ENCODE data around the gene STARD5. TPM values are rescaled to one million over a fixed set of nuclear protein-coding genes. Genes with fewer than 3 reads are reported as not detected.

Gene STARD5
- total and polyA plus RNA-seq, 2 donors = 15.9 to 25.5 TPM

DNA sequence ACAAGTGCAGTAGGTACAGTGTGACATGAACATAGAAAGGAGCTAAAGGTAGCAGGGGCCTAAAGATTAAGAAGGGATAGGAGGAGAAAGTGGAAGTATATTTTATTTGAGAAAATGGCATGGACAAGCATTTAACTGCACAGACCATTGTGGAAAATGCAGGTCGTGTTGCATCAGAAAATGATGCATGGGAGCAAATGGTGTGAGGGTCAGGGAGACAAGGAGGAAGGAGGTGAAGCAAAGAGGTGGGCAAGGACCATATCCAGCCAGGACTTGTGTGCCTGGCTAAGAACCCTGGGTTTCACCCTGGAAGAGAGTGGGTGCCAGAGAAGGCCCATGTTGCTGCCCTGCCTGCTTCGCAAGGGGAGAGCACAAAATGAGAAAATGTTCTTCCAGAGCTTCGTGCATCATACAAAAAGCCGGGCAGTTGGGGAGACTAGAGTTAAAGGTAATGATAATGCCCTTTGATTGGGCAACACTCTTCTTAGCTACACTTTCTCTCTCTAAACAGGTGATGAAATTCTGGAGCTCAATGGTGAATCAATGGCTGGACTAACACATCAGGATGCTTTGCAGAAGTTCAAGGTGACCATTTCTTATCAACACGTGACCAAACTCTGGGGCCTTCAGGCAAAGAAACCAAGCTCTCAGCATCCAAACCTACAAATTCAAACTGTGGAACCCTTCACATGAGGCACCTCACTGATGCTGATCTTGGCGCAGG, 45.5 kb downstream of the STARD5 start:
- DNase-seq (ENCODE audit: extremely low spot score) = no peak
- no peak overlapping the region for H3K4me3 ChIP-seq (ENCODE audit: low read depth, low read length)
- peaks cover 3% of the 10 kb centered on the region for H3K4me1 ChIP-seq (ENCODE audit: insufficient read depth)
- no peaks in the 10 kb centered on the region for H3K36me3 ChIP-seq (ENCODE audit: insufficient read depth)
- 95% methylated on average over 6 of the region's 6 CpGs for WGBS
- H3K27ac ChIP-seq (ENCODE audit: low read depth) = no peak overlapping the region

DNA sequence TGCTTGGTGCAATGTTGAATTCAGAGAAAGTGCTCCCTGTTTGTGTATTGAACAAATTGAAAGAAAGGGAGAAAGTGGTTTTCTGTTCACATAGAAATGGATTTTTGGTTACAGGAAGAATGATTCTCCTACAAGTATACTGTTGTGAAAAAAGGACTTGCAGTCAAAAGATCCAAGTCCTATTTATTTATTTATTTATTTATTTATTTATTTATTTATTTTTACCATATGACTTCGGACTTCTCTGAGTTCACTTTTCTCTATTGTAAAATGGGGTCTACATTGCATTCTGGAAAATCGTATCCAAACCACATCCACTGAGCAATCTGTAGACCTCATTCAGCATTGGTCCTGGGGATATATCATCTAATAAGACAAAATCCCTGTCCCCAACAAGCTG, 46.1 kb downstream of the STARD5 start:
- Histone ChIP-seq H3K4me3 (ENCODE audit: low read depth, low read length) (no peak overlapping the region), H3K36me3 (ENCODE audit: insufficient read depth) (no peaks in the 10 kb centered on the region), H3K27ac (ENCODE audit: low read depth) (no peak overlapping the region), H3K4me1 (ENCODE audit: insufficient read depth) (peaks cover 3% of the 10 kb centered on the region)
- WGBS = 95% methylated on average over 2 of the region's 2 CpGs
- DNase-seq (ENCODE audit: extremely low spot score) = no peak

DNA sequence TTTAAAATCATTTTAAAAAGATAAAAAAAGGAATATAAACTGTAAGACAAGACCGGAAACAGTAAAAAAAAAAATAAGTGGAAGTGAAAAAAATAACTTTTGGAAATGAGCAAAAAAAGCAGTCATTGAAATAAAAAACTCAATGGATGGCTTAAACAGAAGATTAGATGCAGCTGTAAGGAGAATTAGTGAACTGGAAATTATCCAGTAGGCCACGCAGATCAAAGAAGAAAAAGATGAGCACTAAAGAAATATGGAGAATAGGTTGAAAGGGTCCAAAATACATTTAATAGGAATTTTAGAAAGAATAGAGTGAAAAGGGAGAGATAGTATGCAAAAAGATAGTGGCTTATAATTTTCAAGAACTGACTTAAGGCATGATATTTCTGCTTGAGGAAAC, 47.0 kb downstream of the STARD5 start:
- H3K27ac ChIP-seq (ENCODE audit: low read depth) = no peak overlapping the region
- DNase-seq (ENCODE audit: extremely low spot score) = no peak
- H3K4me1 ChIP-seq (ENCODE audit: insufficient read depth) = peaks cover 3% of the 10 kb centered on the region
- H3K4me3 ChIP-seq (ENCODE audit: low read depth, low read length) = no peak overlapping the region
- H3K36me3 ChIP-seq (ENCODE audit: insufficient read depth) = no peaks in the 10 kb centered on the region
- 92% methylated on average over 2 of the region's 2 CpGs for WGBS

DNA sequence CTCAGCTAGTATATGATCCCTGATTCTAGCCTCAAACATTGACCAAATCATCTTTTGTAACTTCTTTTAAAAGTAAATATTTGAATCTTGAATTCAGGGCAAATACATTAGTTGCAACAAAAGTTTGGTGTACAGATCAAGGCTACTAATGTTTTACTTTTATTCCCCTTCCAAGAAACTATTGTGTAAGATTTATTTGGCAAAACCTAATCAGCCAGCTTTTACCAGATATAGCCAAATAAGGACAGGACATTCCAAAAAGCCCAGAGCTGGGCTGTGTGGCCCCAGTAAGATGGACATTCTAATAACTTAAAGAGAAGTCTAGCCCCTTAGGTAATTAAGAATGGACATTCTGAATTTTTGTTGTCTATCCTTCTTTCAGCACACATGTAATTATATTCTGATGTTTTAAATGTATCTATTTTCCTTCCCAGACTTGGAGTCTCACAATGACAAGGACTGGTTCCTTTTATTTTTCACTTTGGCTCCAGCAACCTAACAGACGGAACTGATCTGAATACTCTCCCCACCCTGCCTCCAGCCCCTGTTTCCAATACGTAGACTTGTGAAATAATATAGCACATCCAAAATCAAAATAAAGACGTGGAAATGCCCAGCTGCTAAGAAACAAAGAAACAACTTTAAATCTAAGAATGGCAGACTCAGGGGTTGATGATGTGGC, 48.1 kb downstream of the STARD5 start:
- H3K36me3 ChIP-seq (ENCODE audit: insufficient read depth) = no peaks in the 10 kb centered on the region
- no peak overlapping the region for H3K27ac ChIP-seq (ENCODE audit: low read depth)
- 68% methylated on average over 3 of the region's 3 CpGs for WGBS
- DNase-seq (ENCODE audit: extremely low spot score) = no peak
- no peak overlapping the region for H3K4me3 ChIP-seq (ENCODE audit: low read depth, low read length)
- H3K4me1 ChIP-seq (ENCODE audit: insufficient read depth) = peaks cover 3% of the 10 kb centered on the region

DNA sequence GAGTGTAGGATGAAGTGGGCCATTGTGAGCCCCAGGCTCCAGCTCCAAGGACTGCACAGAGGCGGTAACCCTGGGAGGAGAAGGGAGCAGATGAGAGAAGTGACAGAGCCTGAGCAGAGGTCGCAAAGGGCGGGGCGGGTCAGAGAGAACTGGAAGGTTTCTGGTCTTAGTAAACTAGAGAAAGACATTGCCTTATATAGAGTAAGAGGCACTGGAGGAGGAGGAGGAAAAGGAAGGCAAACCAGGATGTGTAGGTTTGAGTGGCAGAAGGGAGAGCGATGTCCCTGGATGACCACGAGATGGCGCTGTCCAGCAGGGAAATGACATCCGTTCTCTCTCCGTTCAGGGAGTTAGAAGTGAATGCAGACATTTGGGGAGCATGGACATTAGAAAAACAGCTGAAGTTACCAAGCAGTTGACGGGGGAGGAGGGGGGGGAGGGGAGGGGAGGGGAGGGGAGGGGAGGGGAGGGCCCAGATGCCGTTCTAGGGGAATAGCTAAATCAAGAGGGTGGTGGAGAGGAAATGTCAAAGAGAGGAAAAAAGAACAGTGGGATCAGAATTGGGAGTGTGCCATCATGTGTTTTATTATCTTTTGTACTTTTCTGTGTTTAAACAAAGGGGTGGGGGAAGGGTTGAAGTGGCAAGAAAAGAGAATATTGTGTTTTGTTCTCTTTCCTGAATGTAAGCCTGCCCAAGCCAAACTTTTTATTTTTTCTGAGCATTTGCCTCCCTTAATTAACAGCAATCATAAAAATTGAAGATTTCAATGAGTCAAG, 48.8 kb downstream of the STARD5 start:
- Histone ChIP-seq H3K27ac (ENCODE audit: low read depth) (peak overlapping the region; percentile 65), H3K4me3 (ENCODE audit: low read depth, low read length) (no peak overlapping the region), H3K36me3 (ENCODE audit: insufficient read depth) (no peaks in the 10 kb centered on the region), H3K4me1 (ENCODE audit: insufficient read depth) (peaks cover 3% of the 10 kb centered on the region)
- DNase-seq (ENCODE audit: extremely low spot score) = peak; percentile 62
- 11% methylated on average over 11 of the region's 11 CpGs for WGBS

DNA sequence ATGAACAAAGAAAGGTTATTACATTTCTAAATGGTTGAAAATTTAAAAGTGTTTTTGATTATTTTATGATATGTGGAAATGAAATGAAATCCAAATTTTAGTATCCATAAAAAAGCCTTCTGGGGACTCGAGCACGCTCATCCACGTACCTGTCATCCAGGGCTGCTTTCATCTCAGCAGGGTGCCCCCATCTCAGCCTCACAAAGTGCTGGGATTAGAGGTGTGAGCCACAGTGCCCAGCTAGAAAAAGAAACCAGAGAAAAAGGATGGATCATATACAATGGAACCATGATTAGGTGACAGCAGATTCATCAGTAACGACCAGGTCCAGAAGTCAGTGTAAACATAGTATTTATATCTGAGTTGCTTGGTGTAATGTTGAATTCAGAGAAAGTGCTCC, 49.7 kb downstream of the STARD5 start:
- Histone ChIP-seq H3K4me3 (ENCODE audit: low read depth, low read length) (no peak overlapping the region), H3K27ac (ENCODE audit: low read depth) (no peak overlapping the region), H3K36me3 (ENCODE audit: insufficient read depth) (no peaks in the 10 kb centered on the region), H3K4me1 (ENCODE audit: insufficient read depth) (no peaks in the 10 kb centered on the region)
- no peak for DNase-seq (ENCODE audit: extremely low spot score)
- WGBS = 90% methylated on average over 4 of the region's 4 CpGs

DNA sequence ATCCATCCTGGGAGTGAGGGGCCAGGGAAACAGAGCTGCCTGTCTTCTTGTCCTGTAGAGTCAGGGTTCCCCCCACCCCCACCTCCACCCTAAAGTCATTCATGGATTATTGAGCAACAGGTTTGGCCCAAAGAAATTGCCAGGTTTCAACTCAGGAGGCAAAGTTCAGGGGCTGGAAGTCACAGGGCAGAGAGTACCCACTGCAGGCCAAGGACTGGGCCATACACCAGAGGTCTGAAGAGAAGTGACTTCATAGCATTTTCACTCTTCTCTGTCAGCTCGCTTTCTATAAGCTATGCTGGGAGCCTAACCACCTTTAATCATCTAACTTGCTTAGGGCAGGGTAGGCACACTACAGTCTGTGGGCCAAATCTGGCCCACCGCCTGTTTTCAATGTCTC, 50.1 kb downstream of the STARD5 start:
- Histone ChIP-seq H3K36me3 (ENCODE audit: insufficient read depth) (no peaks in the 10 kb centered on the region), H3K4me1 (ENCODE audit: insufficient read depth) (no peaks in the 10 kb centered on the region), H3K4me3 (ENCODE audit: low read depth, low read length) (no peak overlapping the region), H3K27ac (ENCODE audit: low read depth) (no peak overlapping the region)
- WGBS = 97% methylated on average over 2 of the region's 2 CpGs
- no peak for DNase-seq (ENCODE audit: extremely low spot score)

DNA sequence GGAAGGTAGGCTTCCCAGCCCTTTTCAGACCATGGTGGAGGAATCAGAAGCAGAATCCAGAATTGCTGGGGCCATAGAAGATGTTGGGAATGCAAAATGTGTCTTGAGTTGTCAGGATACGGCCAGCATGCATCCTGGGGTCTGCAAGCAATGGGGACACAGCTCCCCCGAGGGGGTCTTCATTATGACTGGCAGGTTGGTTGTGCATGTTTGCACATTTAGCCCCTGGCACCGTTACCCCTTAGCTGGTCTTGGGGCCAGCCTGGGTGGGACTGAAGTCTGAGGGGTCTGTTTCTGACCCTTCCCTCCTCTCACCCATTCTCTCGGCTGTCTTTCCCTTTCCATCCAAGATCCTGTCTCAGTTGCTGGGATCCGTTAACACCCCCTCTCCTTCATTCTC, 50.7 kb downstream of the STARD5 start:
- H3K36me3 ChIP-seq (ENCODE audit: insufficient read depth) = no peaks in the 10 kb centered on the region
- H3K4me3 ChIP-seq (ENCODE audit: low read depth, low read length) = no peak overlapping the region
- H3K4me1 ChIP-seq (ENCODE audit: insufficient read depth) = no peaks in the 10 kb centered on the region
- H3K27ac ChIP-seq (ENCODE audit: low read depth) = no peak overlapping the region
- DNase-seq (ENCODE audit: extremely low spot score) = no peak
- 92% methylated on average over 5 of the region's 5 CpGs for WGBS

DNA sequence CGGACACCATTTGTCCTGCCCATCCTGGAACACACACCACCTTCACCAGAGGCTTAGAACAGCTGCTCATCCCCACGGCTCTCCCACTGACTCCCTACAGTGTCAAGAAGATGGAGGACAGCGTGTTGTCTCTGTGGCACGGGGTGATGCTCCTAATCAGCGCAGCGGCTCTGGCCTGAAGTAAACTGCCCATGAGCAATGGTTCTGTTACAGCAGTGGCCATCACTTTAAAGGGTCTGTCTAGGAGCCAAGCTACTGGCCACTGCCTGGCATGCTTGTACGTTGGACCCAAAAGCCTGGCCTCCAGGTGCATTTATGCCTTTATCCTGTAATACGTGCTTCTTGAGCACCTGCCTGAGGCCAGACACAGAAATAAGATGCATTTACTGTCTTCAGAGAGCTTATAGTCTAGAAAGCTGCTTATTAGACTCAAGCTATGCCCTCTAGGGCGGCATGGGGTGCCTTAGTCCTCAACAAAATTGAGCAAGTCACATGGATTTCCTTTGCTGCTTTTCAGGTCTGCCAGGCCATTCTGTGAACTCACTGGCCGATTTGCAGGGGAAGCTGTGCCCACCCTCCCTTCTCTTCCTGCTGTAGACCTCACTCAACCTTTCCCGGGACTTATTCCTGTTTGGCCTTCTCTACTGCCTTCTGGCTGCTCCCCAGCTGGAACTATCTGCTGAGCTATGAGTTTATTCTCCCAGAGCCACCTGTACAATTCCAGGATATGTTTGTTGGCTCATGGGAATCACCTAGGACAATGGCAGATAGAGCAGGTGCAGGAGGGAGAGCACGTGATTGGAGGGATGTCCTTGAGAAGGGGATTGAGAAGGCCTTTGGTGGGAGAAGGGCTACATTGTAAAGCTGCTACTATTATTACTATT, 51.9 kb downstream of the STARD5 start:
- H3K36me3 ChIP-seq (ENCODE audit: insufficient read depth) = no peaks in the 10 kb centered on the region
- H3K4me3 ChIP-seq (ENCODE audit: low read depth, low read length) = no peak overlapping the region
- H3K4me1 ChIP-seq (ENCODE audit: insufficient read depth) = no peaks in the 10 kb centered on the region
- DNase-seq (ENCODE audit: extremely low spot score) = no peak
- no peak overlapping the region for H3K27ac ChIP-seq (ENCODE audit: low read depth)
- WGBS = 90% methylated on average over 12 of the region's 12 CpGs

DNA sequence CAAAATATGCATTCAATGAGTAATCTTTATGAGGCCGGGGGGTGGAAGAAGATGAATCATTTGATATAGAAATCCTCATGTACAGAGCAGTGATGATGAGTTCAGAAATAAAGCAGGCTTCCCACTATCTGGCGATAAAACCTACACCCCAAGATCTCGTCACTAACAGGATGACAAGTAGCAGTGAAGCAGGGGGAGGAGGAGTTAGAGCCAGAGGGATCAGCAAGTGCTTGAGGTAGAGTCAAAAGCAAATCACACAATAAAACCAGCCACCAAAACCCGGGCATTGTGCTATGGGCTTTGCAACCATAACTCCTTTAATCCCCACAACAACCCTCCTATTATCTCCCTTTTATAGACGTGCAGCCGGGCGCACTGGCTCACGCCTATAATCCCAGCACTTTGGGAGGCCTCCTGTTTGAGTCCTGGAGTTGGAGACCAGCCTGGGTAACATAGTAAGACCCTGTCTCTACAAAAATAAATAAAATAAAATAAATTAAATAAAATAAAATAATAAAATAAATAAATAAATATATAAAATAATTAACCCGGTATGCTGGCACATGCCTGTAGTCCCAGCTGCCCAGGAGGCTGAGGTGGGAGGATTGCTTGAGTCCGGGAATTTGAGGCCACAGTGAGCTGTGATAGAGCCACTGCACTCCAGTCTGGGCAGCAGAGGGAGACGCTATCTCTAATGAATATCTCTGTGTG, 53.0 kb downstream of the STARD5 start:
- Histone ChIP-seq H3K4me3 (ENCODE audit: low read depth, low read length) (no peak overlapping the region), H3K27ac (ENCODE audit: low read depth) (no peak overlapping the region), H3K36me3 (ENCODE audit: insufficient read depth) (no peaks in the 10 kb centered on the region), H3K4me1 (ENCODE audit: insufficient read depth) (no peaks in the 10 kb centered on the region)
- 73% methylated on average over 11 of the region's 11 CpGs for WGBS
- no peak for DNase-seq (ENCODE audit: extremely low spot score)

DNA sequence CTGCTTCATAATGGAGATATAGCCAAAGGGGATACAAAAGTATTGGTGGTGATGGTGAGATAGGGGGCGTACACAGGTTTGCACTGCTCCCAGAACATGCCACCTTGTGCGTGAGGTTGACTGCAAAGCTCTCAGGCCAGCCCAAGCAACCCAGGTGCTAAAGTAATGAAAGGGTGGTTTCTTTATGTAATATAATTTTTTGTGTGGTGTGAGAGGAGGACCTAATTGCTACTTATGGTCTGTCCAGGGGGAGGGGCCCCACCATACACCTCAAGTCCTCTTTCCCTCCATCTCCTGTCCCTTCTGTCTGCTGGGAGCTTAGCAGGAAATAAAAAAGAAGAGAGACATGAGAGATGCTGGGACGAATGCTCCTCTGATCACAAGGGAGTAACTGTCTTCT, 53.8 kb downstream of the STARD5 start:
- no peaks in the 10 kb centered on the region for H3K36me3 ChIP-seq (ENCODE audit: insufficient read depth)
- no peak for DNase-seq (ENCODE audit: extremely low spot score)
- 85% methylated on average over 3 of the region's 3 CpGs for WGBS

DNA sequence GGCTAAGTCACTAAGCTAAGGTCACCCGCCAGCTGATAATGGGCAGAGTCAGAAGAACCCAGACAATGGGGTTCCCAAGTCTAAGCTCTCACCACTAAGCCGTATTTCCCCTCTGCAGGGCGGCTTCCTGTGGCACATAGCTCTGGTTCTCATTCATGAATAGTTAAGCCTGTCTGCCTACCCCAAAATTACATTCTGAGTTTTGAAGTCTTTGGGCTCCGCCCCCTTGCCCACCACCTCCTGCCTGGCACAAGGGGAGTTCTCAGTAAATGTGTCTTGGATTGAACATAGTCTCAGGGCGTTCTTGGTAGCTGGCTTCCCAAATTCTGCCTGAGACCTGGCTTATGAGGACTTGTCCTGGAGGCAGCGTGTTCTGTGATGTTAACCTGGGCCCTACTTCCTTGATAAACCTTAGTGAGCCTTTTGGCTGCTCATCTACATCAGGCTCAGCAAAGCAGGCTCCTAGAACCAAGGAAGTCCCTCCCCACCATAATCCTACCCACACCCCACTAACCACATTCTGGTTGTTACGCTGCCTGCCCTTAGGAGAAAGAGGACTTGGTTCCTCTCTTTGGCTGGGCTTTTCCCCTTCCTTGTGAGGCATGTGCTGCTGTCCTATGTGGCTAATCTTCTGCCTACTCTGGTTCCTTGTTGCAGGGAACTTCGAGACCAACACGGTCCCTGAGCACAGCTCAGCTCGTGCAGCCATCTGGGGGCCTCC, 54.9 kb downstream of the STARD5 start:
- H3K27ac ChIP-seq (ENCODE audit: low read depth) = no peak overlapping the region
- no peak for DNase-seq (ENCODE audit: extremely low spot score)
- no peaks in the 10 kb centered on the region for H3K4me1 ChIP-seq (ENCODE audit: insufficient read depth)
- H3K4me3 ChIP-seq (ENCODE audit: low read depth, low read length) = no peak overlapping the region
- 90% methylated on average over 10 of the region's 10 CpGs for WGBS
- H3K36me3 ChIP-seq (ENCODE audit: insufficient read depth) = no peaks in the 10 kb centered on the region

More for the DNA sequence above, 53.8 kb downstream of the STARD5 start:
- no peak overlapping the region for H3K4me3 ChIP-seq (ENCODE audit: low read depth, low read length)
- H3K27ac ChIP-seq (ENCODE audit: low read depth) = no peak overlapping the region
- H3K4me1 ChIP-seq (ENCODE audit: insufficient read depth) = no peaks in the 10 kb centered on the region
